Tibial artery (tissue), 4 donors: ENCODE measurements around the gene COL2A1.

ENCODE experiments used
- DNase-seq, 2 donors: peaks; one replicate each; pipeline ENCODE4 v3.0.0-alpha.2; 2019
- H3K27ac ChIP-seq, 2 donors: fragments of 200-600 bp; sonication (generic) in 1 of 2; 1 replicate in 1 of 2; 2 replicates in 1 of 2; pipeline ENCODE4 v1.5.1; 2018 to 2019; ENCODE audit warnings: mild to moderate bottlenecking in 1 of 2
- H3K27me3 ChIP-seq, 2 donors: fragments of 200-600 bp; sonication (generic) in 1 of 2; one replicate each; pipeline versions ENCODE4 v1.5.1 to v1.6.0; 2016 to 2019
- H3K36me3 ChIP-seq, 3 donors: fragments of 200-600 bp; sonication (generic) in 2 of 3; one replicate each; pipeline ENCODE4 v1.5.1; 2016 to 2019; ENCODE audit warnings: mild to moderate bottlenecking in 2 of 3
- H3K4me1 ChIP-seq, 4 donors: fragments of 200-600 bp; sonication (generic) in 2 of 4; 1 replicate in 3 of 4; 2 replicates in 1 of 4; pipeline ENCODE4 v1.5.1; 2016 to 2019
- H3K4me3 ChIP-seq, 2 donors: fragments of 200-600 bp; sonication (generic) in 1 of 2; 1 replicate in 1 of 2; 2 replicates in 1 of 2; pipeline ENCODE4 v1.5.1; 2018 to 2019; ENCODE audit warnings: mild to moderate bottlenecking in 2 of 2
- H3K9me3 ChIP-seq, 3 donors: fragments of 200-600 bp; sonication (generic) in 1 of 3; one replicate each; pipeline ENCODE4 v1.5.1; 2016 to 2019
- CTCF ChIP-seq, 2 experiments: fragments of 200-600 bp in 1 of 2; fragments of 450-650 bp in 1 of 2; IDR thresholded peaks; one replicate each; pipeline ENCODE4 v1.5.1; 2017 to 2019; ENCODE audit warnings: antibody characterized with exemption in 2 of 2, mild to moderate bottlenecking in 1 of 2, moderate library complexity in 1 of 2
- intact Hi-C: fragments of 100-400 bp; cut with DNase I; formaldehyde crosslinking; loops from one replicate; pipeline ENCODE4 v1.15.0; 2023; ENCODE audit warnings: low total_unique reads

COL2A1 gene

GRCh38 chr12:48024735-48025134, 20.5 kb upstream of the COL2A1 start:
- H3K9me3 ChIP-seq = no peaks in the 10 kb centered on the region
- no peak overlapping the region for H3K4me3 ChIP-seq
- H3K27me3 ChIP-seq = peaks cover 0 to 25% of the 10 kb centered on the region in 2 donors
- intact Hi-C loops = no loop called here
- no peaks in the 10 kb centered on the region for H3K36me3 ChIP-seq
- H3K27ac ChIP-seq = no peak overlapping the region
- H3K4me1 ChIP-seq = no peaks in the 10 kb centered on the region
- no peak for DNase-seq
- TF ChIP-seq CTCF (IDR thresholded peaks at IDR 0.05) = no peak

GRCh38 chr12:48023386-48023785, 19.1 kb upstream of the COL2A1 start:
- intact Hi-C loops = no loop called here
- H3K4me1 ChIP-seq = no peaks in the 10 kb centered on the region
- no peak for DNase-seq
- no peaks in the 10 kb centered on the region for H3K36me3 ChIP-seq
- peaks cover 0 to 26% of the 10 kb centered on the region in 2 donors for H3K27me3 ChIP-seq
- H3K4me3 ChIP-seq = no peak overlapping the region
- TF ChIP-seq CTCF (IDR thresholded peaks at IDR 0.05) = no peak
- H3K9me3 ChIP-seq = no peaks in the 10 kb centered on the region
- no peak overlapping the region for H3K27ac ChIP-seq

DNA sequence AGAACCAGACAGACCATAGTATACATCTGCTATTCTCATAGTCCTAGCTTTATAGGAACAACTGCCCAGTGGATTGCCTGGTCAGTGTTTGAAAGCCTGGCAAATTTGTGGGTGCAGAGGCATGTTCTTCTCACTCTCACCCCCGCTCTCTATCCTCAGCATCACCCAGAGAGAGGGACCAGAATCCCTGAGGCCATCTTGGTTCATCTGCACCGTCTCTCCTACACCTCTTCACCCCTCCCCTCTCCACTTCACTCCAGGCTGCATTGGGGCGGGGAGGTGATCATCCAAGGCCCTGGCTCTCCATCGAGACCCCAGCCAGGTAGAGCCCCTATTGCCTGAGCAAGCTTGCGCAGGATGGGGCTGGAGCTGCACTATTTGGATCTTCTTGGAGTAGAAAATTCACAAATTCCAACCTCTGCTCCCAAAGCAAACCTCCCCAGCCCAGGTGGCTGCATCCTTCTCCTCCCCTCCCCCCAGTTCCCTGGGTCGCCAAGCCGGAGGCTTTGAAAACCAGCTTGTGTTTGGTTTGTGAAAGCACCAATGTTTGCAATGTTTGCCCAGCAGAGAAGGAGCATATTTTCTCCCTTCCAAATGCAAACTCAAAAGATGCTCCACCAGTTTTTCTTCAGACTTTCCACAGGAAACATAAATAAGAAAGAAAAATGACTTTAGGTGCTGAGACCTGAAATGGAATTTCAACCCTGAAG, 18.6 kb upstream of the COL2A1 start:
- H3K4me1 ChIP-seq = no peaks in the 10 kb centered on the region
- H3K36me3 ChIP-seq = no peaks in the 10 kb centered on the region
- H3K27ac ChIP-seq = no peak overlapping the region

DNA sequence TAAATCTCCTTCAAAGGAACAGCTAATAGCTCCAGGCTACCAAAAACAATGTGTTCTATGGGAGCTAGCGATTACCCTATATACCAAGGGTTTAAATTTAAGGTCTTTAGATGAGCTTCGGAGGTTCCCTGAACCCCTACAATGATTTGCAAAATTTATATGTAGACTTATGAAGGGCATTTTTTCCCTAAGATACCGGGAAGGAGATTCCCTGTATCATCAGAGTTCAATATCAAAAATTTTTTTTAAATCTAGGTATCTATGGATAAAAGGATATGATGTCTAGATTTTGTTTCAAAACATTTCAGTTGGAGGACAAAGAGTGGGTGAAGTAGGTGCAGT, 17.9 kb upstream of the COL2A1 start:
- H3K4me3 ChIP-seq = no peak overlapping the region
- H3K36me3 ChIP-seq = no peaks in the 10 kb centered on the region
- H3K9me3 ChIP-seq = no peaks in the 10 kb centered on the region
- no peak for TF ChIP-seq CTCF (IDR thresholded peaks at IDR 0.05)
- peaks cover 0 to 28% of the 10 kb centered on the region in 2 donors for H3K27me3 ChIP-seq
- no peaks in the 10 kb centered on the region for H3K4me1 ChIP-seq
- DNase-seq = no peak
- H3K27ac ChIP-seq = no peak overlapping the region
- intact Hi-C loops = no loop called here

More for the DNA sequence above, 18.6 kb upstream of the COL2A1 start:
- intact Hi-C loops = no loop called here
- no peak for TF ChIP-seq CTCF (IDR thresholded peaks at IDR 0.05)
- H3K4me3 ChIP-seq = no peak overlapping the region
- H3K27me3 ChIP-seq = peaks cover 0 to 26% of the 10 kb centered on the region in 2 donors
- no peaks in the 10 kb centered on the region for H3K9me3 ChIP-seq
- no peak for DNase-seq

GRCh38 chr12:48021485-48022179, 17.4 kb upstream of the COL2A1 start:
- no peaks in the 10 kb centered on the region for H3K4me1 ChIP-seq
- no peak overlapping the region for H3K27ac ChIP-seq
- H3K4me3 ChIP-seq = no peak overlapping the region
- no peak for TF ChIP-seq CTCF (IDR thresholded peaks at IDR 0.05)
- H3K27me3 ChIP-seq = peaks cover 0 to 30% of the 10 kb centered on the region in 2 donors
- no peaks in the 10 kb centered on the region for H3K36me3 ChIP-seq
- intact Hi-C loops = no loop called here
- H3K9me3 ChIP-seq = no peaks in the 10 kb centered on the region
- no peak for DNase-seq
